Activated CD8-positive, alpha-beta memory T cell treated with anti-CD3 and anti-CD28 coated beads, Interleukin-2, amount 10 ng/mL, durations not matched to agents 7 days and 5 days (primary cell): Measurements from ENCODE around the gene PRRT4. TPM values are rescaled to one million over a fixed set of nuclear protein-coding genes. Genes with fewer than 3 reads are reported as not detected.

ENCODE experiments used
- ATAC-seq: fragments of 150-1000 bp; cut with Tn5 transposase; one replicate; pipeline ENCODE4 v1.10.0; 2021; ENCODE audit warnings: moderate library complexity
- CTCF ChIA-PET: fragments of 350-600 bp; sonication (Branson Sonifier 250); formaldehyde crosslinking; loops from one replicate; lab custom pipeline; 2021; ENCODE audit warnings: antibody characterized with exemption; lab: Charles Lee
- DNase-seq: peaks from one replicate; pipeline ENCODE4 v3.0.0-alpha.2; 2020
- H3K27ac Mint-ChIP-seq: one replicate; pipeline ENCODE4 v1.8.0; 2021; ENCODE audit warnings: mild to moderate bottlenecking, mixed read lengths
- H3K27me3 Mint-ChIP-seq: one replicate; pipeline ENCODE4 v1.8.0; 2021; ENCODE audit warnings: mixed read lengths
- H3K36me3 Mint-ChIP-seq: one replicate; pipeline ENCODE4 v1.8.0; 2021; ENCODE audit warnings: mild to moderate bottlenecking, mixed read lengths
- H3K4me1 Mint-ChIP-seq: one replicate; pipeline ENCODE4 v1.8.0; 2021; ENCODE audit warnings: mixed read lengths
- H3K4me3 Mint-ChIP-seq: one replicate; pipeline ENCODE4 v1.8.0; 2021; ENCODE audit warnings: mild to moderate bottlenecking, moderate library complexity, mixed read lengths
- H3K9me3 Mint-ChIP-seq: one replicate; pipeline ENCODE4 v1.8.0; 2022; ENCODE audit warnings: low read depth, mixed read lengths
- total RNA-seq, 2 experiments: library from RNA; stranded (reverse); gene quantifications; one replicate each; pipeline ENCODE4 v1.2.3, GENCODE V29; 2021

The PRRT4 gene
- total RNA-seq, 2 experiments from 2014 or later, result 0.18 TPM; not detected in 1

DNA sequence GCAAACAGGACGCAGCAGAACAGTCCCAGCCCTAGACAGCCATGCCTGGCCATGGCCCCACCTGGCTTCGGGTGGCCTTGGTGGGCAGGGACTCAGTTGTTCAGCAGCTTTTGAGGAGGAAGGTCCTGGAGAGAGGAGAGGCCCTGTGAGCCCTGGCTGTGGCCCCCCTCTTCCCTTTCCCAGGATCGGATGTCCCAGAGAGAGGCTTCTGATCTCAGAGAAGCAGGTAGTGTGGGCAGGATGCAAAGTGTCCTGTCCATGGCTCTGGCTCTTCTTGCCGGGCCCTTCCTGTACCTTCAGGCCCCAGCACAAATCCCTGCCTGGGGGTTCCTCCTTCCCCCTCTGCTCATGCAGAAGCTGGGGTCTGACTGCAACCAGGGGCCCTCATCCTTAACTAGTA lies 1.6 kb downstream of the PRRT4 start:
- Mint-ChIP-seq H3K27me3 (peaks cover 64% of the 10 kb centered on the region), H3K4me3 (no peak overlapping the region), H3K27ac (no peak overlapping the region), H3K36me3 (no peaks in the 10 kb centered on the region), H3K4me1 (peaks cover 23% of the 10 kb centered on the region), H3K9me3 (no peaks in the 10 kb centered on the region)
- CTCF ChIA-PET, result no interaction called here
- DNase-seq (no peak), ATAC-seq (no peak)

DNA sequence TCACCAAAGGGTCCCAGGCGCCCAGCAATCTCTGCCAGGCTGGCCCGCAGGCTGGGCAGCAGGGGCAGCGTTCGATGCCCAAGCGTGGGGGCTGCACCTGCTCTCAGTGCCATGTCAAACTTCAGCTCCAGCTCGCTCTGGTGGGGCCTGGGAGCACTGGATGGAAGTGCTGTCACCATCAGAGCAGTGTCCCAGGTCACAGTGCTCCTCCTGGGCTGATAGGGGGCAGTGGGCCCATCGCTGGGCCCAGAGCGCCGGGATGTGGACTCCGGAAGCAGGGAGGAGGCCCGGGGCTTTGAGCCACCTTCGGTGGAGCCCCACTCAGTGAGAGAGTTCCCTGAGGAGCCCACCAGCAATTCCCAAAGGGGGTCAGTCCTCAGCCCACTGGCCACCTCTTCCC lies 2.2 kb downstream of the PRRT4 start:
- Mint-ChIP-seq H3K9me3 (no peaks in the 10 kb centered on the region), H3K27ac (no peak overlapping the region), H3K4me1 (peaks cover 23% of the 10 kb centered on the region), H3K4me3 (no peak overlapping the region), H3K36me3 (no peaks in the 10 kb centered on the region), H3K27me3 (peaks cover 58% of the 10 kb centered on the region)
- CTCF ChIA-PET, result interaction anchor here (4.5 kb wide), 1 partner anchor 12 kb away, joined by 20 read pairs; no protein-coding TSS in a partner anchor
- DNase-seq, result no peak
- no peak for ATAC-seq

DNA sequence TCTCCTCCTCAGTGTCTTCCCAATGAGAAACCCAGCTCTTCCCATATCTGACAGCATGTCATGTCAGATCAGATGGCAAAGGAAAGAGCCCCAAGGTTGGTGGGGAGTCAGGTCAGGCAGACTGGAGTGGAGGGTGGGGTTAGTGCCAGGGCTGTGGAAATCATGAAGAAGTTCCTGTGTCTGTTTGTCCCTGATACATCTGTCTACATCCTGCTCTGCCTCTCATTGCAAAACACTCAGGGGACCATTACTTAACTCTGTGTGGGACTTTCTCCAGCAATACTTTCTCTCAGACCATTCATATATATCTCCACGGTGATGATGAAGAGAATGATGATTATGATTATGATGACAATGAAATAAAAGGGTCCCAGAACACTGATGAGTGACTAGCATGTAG lies 3.3 kb downstream of the PRRT4 start:
- H3K9me3 Mint-ChIP-seq, result no peaks in the 10 kb centered on the region
- H3K4me1 Mint-ChIP-seq, result peaks cover 23% of the 10 kb centered on the region
- H3K27ac Mint-ChIP-seq, result no peak overlapping the region
- peaks cover 54% of the 10 kb centered on the region for H3K27me3 Mint-ChIP-seq
- CTCF ChIA-PET, result interaction anchor here (1.0 to 4.5 kb wide), 5 partner anchors 11 to 67 kb away, joined by 3 to 20 read pairs (median 12); no protein-coding TSS in a partner anchor
- no peaks in the 10 kb centered on the region for H3K36me3 Mint-ChIP-seq
- no peak for ATAC-seq
- no peak for DNase-seq
- H3K4me3 Mint-ChIP-seq, result no peak overlapping the region

DNA sequence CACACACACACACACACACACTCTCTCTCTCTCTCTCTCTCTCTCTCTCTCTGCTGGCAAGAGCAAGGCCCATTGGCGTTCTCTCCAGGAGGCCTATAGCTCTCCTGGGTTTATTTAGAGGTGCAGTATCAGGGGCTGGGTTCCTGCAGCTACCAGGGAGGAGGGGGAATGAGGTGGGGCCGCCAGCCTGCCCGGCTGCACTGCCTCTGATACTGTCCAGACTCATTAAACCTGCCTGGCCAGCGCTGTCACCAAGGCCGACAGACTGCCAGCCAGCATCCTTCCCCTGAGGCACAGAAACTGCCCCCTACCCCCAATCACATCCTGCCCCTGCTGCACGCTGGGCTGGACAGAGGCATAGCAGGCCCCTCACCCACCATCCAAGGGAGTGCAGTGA lies 4.3 kb downstream of the PRRT4 start:
- no peaks in the 10 kb centered on the region for H3K9me3 Mint-ChIP-seq
- no peaks in the 10 kb centered on the region for H3K36me3 Mint-ChIP-seq
- CTCF ChIA-PET, result interaction anchor here (1.0 to 4.5 kb wide), 4 partner anchors 10 to 68 kb away, joined by 3 to 20 read pairs (median 12); no protein-coding TSS in a partner anchor
- H3K27ac Mint-ChIP-seq, result no peak overlapping the region
- ATAC-seq (no peak), DNase-seq (no peak)
- peaks cover 53% of the 10 kb centered on the region for H3K27me3 Mint-ChIP-seq
- H3K4me3 Mint-ChIP-seq, result no peak overlapping the region
- H3K4me1 Mint-ChIP-seq, result peaks cover 18% of the 10 kb centered on the region

DNA sequence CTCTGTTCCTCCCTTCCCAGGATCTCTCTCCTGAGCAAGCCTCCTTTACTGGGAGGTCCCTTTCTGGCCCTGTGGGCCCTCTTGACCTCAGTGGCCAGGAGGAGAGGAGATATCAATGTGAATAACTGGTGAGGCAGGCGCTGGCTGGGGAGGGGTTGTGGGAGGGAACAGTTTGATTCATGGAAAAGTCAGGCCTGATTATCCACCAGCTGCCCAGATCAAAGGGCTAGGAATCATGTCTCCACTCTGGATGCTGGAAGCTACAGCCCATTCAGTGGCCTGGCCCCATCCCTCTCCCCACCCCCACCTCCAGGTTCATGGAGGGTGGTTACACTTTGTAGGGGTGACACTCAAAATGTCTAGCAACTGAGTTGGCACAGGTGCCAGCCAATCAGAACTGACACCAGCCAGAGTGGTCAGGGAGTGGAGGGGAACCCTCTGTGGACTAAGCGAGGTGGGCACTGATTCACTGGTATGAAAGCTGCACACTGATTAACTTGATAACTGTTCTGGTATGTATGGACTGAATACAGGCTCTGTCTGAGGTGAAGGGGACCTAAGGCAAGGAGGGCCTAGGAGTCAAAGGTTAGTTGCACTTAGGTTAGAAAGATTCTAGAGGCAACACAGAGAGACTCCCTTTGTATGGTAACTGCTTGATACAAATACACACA lies 4.8 kb downstream of the PRRT4 start:
- no peak overlapping the region for H3K27ac Mint-ChIP-seq
- no peak for DNase-seq
- H3K4me1 Mint-ChIP-seq, result peaks cover 13% of the 10 kb centered on the region
- H3K9me3 Mint-ChIP-seq, result no peaks in the 10 kb centered on the region
- H3K27me3 Mint-ChIP-seq, result peaks cover 48% of the 10 kb centered on the region
- CTCF ChIA-PET, result interaction anchor here (1.2 to 4.5 kb wide), 4 partner anchors 10 to 31 kb away, joined by 4 to 20 read pairs (median 12); no protein-coding TSS in a partner anchor
- no peaks in the 10 kb centered on the region for H3K36me3 Mint-ChIP-seq
- H3K4me3 Mint-ChIP-seq, result no peak overlapping the region
- no peak for ATAC-seq

DNA sequence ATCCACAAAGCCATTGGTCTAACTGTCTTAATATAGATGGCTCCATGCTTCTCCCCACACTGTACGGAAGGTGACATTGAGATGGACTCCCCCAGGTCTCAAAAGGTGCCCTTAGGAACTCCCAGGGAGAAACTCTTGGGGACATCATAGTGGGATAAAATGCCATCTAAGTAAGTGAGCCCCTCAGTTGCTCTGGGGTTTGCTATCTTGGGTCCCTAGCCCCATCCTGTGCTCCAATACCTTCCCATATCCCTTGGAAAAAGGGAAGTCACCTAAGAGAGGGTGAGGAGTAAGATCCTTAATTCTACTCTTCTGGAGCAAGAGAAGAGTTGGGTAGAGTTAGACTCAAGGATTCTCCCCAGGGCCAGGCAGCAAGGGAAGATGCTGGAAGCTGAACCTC lies 7.9 kb downstream of the PRRT4 start:
- H3K27ac Mint-ChIP-seq, result no peak overlapping the region
- H3K27me3 Mint-ChIP-seq, result peaks cover 47% of the 10 kb centered on the region
- H3K9me3 Mint-ChIP-seq, result no peaks in the 10 kb centered on the region
- CTCF ChIA-PET, result interaction anchor here (1.0 to 2.4 kb wide), 2 partner anchors 34 to 73 kb away, joined by 4 to 9 read pairs; no protein-coding TSS in a partner anchor
- H3K4me1 Mint-ChIP-seq, result peaks cover 6% of the 10 kb centered on the region
- DNase-seq (no peak), ATAC-seq (no peak)
- H3K4me3 Mint-ChIP-seq, result no peak overlapping the region
- H3K36me3 Mint-ChIP-seq, result no peaks in the 10 kb centered on the region

DNA sequence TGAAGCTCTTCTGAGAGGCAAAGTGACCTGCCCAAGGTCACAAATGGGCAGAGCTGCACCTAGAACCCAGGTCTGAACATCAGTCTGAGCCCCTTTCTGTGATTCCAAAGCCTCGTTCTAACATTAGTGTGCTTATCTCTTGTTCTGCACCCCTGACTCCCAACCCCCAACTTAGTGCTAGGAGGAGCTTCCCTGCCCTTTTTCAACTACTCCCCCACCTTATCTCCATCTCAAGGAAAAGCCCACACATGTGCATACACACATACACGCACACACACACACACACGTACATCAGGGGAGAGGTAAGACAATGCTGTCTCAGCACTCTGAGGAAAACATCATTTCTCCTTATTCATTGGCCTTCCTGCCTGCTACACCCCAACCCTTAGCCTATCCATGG lies 8.3 kb downstream of the PRRT4 start:
- peaks cover 6% of the 10 kb centered on the region for H3K4me1 Mint-ChIP-seq
- no peaks in the 10 kb centered on the region for H3K9me3 Mint-ChIP-seq

DNA sequence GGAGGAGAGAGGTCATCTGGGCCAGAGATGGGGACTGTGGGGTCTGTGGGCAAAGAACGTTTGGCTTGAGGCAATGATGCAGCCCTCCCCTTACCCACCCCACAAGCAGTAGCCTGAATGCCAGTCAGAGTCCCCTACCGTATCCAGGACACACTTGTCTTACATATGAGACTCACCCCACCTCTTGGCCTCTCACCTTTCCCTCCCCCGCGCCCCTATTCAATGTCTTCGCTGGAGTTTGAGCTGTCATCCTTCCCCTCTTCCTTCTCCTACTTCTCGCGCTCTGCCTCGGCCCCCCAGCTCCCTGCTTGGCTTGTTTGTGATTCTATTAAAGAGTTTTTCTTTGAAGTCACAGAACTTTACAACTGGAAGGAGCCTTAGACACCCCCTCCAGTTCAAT lies 8.9 kb downstream of the PRRT4 start:
- CTCF ChIA-PET, result interaction anchor here (1.0 to 2.4 kb wide), 2 partner anchors 35 to 74 kb away, joined by 4 to 9 read pairs; no protein-coding TSS in a partner anchor
- Mint-ChIP-seq H3K27ac (no peak overlapping the region), H3K9me3 (no peaks in the 10 kb centered on the region), H3K36me3 (no peaks in the 10 kb centered on the region), H3K4me1 (peaks cover 6% of the 10 kb centered on the region), H3K4me3 (no peak overlapping the region), H3K27me3 (peaks cover 43% of the 10 kb centered on the region)
- no peak for ATAC-seq
- no peak for DNase-seq

More for the DNA sequence above, 8.3 kb downstream of the PRRT4 start:
- no peaks in the 10 kb centered on the region for H3K36me3 Mint-ChIP-seq
- ATAC-seq (no peak), DNase-seq (no peak)
- H3K27me3 Mint-ChIP-seq, result peaks cover 47% of the 10 kb centered on the region
- CTCF ChIA-PET, result interaction anchor here (1.0 to 2.4 kb wide), 2 partner anchors 34 to 73 kb away, joined by 4 to 9 read pairs; no protein-coding TSS in a partner anchor
- H3K27ac Mint-ChIP-seq, result no peak overlapping the region
- H3K4me3 Mint-ChIP-seq, result no peak overlapping the region

DNA sequence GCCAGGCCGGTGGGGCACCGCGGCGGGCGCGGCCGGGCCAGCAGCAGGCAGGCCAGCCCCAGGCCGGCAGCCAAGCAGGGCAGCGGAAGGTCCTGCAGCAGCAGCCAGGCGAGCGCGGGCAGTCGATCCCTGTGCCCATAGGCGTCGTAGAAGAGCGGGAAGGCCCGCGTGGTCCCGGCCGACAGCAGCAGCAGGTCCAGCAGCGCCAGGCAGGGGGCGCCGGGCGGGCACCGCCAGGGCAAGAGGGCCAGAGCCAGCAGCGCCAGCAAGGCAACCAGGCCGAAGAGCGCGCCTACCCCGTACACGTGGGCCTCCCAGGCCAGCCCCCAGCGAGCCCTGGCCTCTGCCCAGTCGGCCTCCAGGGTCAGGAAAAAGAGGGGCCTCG lies 9.3 kb downstream of the PRRT4 start:
- Mint-ChIP-seq H3K4me3 (no peak overlapping the region), H3K4me1 (peaks cover 6% of the 10 kb centered on the region), H3K9me3 (no peaks in the 10 kb centered on the region), H3K27ac (no peak overlapping the region), H3K27me3 (peaks cover 46% of the 10 kb centered on the region), H3K36me3 (no peaks in the 10 kb centered on the region)
- CTCF ChIA-PET, result interaction anchor here (1.2 to 2.4 kb wide), 2 partner anchors 35 to 226 kb away, joined by 3 to 9 read pairs; no protein-coding TSS in a partner anchor
- ATAC-seq (peak; percentile 17), DNase-seq (no peak)

DNA sequence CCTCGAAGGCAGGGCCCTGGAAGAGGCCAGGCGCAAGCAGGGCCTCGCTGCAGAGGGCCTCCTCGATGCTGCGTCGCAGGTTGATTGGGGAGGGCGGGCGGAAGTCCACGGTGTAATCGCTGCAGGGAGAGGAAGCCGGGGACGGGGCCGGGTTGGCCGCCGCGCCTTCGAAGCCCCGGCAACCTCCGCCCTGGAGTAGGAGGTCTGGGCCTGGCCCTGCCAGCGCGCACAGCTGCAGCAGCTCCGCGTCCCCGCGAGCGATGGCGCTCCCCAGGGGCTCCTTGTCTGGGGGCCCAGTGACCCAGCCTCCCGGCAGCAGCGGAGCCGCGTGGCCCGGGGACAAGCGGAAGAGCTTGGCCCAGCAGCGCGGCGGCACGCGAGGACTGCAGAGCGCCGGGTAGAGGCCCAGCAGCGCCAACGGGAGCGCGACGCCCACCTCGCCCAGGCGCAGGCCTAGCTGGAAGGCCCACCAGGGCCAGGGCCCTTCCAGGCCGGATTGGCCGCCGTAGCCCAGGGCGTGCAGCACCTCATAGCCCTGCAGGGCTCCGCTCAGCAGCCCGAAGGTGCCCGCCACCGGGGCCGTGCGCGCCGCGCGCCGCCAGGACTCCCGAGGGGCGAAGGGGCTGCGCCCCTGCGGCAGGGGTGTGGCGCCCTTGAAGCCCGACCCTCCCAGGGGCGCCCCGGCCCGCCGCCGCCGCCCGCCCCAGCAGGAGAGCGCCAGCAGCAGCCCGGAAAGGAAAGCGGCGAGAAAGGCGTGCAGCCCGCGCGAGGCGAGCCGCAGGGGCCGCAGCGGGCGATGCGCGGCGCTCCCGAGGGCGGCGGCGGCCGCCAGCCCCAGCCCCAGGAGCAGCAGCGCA lies 10.0 kb downstream of the PRRT4 start:
- Mint-ChIP-seq H3K27ac (no peak overlapping the region), H3K9me3 (no peaks in the 10 kb centered on the region), H3K4me3 (no peak overlapping the region), H3K36me3 (no peaks in the 10 kb centered on the region), H3K4me1 (peaks cover 6% of the 10 kb centered on the region), H3K27me3 (peaks cover 46% of the 10 kb centered on the region)
- ATAC-seq, result peak; percentile 52
- DNase-seq, result no peak
- CTCF ChIA-PET, result interaction anchor here (1.2 to 8.9 kb wide), 2 partner anchors 37 to 226 kb away, joined by 3 to 191 read pairs; no protein-coding TSS in a partner anchor

DNA sequence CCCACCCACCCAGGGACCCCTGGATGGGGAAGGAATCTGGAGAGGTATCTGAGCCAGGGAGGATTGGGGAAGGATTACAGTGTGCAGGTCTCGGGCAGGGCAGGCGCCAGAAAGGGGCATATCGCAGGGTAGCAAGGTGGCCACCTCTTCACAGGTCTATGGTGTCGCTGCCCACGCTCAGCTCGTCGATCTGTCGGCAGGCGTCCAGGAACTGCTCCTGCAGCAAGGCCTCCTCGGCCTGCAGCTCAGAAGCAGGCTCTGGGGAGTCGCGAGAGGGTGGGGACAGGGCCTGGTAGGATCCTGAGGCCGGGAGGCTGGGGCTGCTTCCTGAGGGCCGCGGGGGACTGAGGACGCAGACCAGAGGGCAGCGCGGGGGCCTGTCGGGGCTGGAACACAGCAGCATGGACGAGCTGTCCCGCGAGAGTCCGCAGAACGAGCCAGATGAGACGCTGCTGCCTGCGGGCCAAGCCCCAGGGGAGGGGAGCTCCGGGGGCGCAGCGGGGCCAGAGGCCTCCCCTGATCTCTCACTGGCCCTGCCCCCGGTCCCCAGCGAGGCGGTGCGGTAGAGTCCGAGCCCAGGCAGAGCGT lies 10.7 kb downstream of the PRRT4 start:
- DNase-seq (no peak), ATAC-seq (no peak)
- CTCF ChIA-PET, result interaction anchor here (1.2 to 8.9 kb wide), 2 partner anchors 37 to 225 kb away, joined by 3 to 191 read pairs; no protein-coding TSS in a partner anchor
- Mint-ChIP-seq H3K4me3 (no peak overlapping the region), H3K9me3 (no peaks in the 10 kb centered on the region), H3K4me1 (peaks cover 5% of the 10 kb centered on the region), H3K27ac (no peak overlapping the region), H3K27me3 (peaks cover 46% of the 10 kb centered on the region), H3K36me3 (no peaks in the 10 kb centered on the region)

DNA sequence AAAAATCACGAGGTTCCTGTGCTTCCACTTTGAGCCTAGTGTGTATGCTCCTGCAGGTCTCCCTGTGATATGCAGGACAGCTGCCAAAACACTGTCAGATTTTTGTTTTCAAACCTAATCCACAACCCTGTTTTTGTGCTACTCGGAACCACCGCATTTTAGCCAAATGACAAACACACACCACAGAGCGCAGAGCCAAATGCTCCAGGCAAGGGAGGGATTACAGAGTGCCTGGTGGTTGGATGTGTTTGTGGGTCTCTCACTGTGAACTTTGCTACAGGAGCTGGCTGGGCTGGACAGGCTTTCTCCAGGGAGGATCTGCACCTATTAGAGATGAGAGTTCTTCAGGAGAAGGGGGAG lies 12.0 kb downstream of the PRRT4 start:
- CTCF ChIA-PET, result interaction anchor here (3.7 to 8.9 kb wide), 2 partner anchors 39 to 76 kb away, joined by 35 to 191 read pairs; no protein-coding TSS in a partner anchor
- Mint-ChIP-seq H3K9me3 (no peaks in the 10 kb centered on the region), H3K27me3 (peaks cover 46% of the 10 kb centered on the region), H3K36me3 (no peaks in the 10 kb centered on the region), H3K4me3 (no peak overlapping the region), H3K27ac (no peak overlapping the region), H3K4me1 (no peaks in the 10 kb centered on the region)
- DNase-seq (no peak), ATAC-seq (no peak)

DNA sequence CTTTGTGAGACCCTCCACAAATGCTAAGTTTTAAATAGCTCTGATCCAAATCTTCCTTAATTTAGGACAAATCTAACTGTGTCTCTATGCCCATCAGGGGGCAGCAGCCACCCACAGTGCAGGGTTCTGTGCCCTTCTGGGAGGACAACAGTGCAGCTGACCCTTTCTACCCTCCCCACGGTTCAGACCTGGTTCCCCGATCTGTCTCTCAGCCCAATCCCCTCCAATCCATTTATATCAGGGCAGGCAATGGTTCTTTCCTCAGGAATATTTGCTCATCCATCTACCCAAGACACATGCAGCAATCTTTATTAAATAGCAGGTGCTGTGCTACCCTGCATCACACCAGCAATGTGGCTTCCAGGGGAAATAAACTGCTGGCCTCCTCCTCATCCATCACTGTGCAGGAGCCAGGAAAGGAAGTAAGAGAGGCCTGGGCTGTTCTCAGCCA lies 13.8 kb downstream of the PRRT4 start:
- H3K4me1 Mint-ChIP-seq, result peaks cover 8% of the 10 kb centered on the region

More for the DNA sequence above, 13.8 kb downstream of the PRRT4 start:
- no peak overlapping the region for H3K4me3 Mint-ChIP-seq
- ATAC-seq (no peak), DNase-seq (peak; percentile 66)
- H3K27ac Mint-ChIP-seq, result no peak overlapping the region
- peaks cover 33% of the 10 kb centered on the region for H3K27me3 Mint-ChIP-seq
- H3K36me3 Mint-ChIP-seq, result peaks cover 3% of the 10 kb centered on the region
- CTCF ChIA-PET, result interaction anchor here (0.6 to 8.9 kb wide), 23 partner anchors 9 to 226 kb away, joined by 3 to 191 read pairs (median 4); partner anchors contain the start of genes HILPDA and PRRT4
- no peaks in the 10 kb centered on the region for H3K9me3 Mint-ChIP-seq
